Measurements from ENCODE around the gene LGALS3BP.

- TF ChIP-seq ESRRA (CRISPR knock-in tag; IDR thresholded peaks at IDR 0.05; ENCODE audit: borderline replicate concordance) = no peak
- TF ChIP-seq RORB (CRISPR knock-in tag; IDR thresholded peaks at IDR 0.05) = no peak
- no peak for TF ChIP-seq ARID4B (CRISPR knock-in tag; IDR thresholded peaks at IDR 0.05; ENCODE audit: borderline replicate concordance)
- no peak for TF ChIP-seq CTCF (IDR thresholded peaks at IDR 0.05)
- TF ChIP-seq SP1 (CRISPR knock-in tag; conservative IDR thresholded peaks at IDR 0.05) = no peak
These were observed 33.1 kb downstream of the LGALS3BP start for GRCh38 chr17:78946631-78947030.

Measured in WTC11 (cell line).